K562 (cell line): Measurements from ENCODE around the gene CREB5. TPM values are rescaled to one million over a fixed set of nuclear protein-coding genes. Genes with fewer than 3 reads are reported as not detected.

Experiments
- ATAC-seq: fragments of 200-7000 bp; cut with Tn5 transposase; 3 replicates; pipeline ENCODE4 v1.9.1; 2020; ENCODE audit warnings: moderate library complexity
- BruUV-seq: library from RNA; stranded (reverse); fragments of 400-500 nt; replicated peaks from 2 replicates; lab custom pipeline; 2021; lab: Mats Ljungman, UMichigan
- CTCF ChIA-PET: fragments of 300-600 bp; formaldehyde crosslinking; extraction: SDS; loops from one replicate; lab custom pipeline; 2021; ENCODE audit warnings: low intra/inter-chr PET ratio; lab: Yijun Ruan, JAX
- POLR2A ChIA-PET: fragments of 300-600, 350-650 bp; sonication (Branson Sonifier 250); formaldehyde crosslinking; extraction: SDS; loops from one replicate; lab custom pipeline; 2021; ENCODE audit warnings: antibody characterized with exemption, inconsistent platforms; lab: Yijun Ruan, JAX
- DNase-seq, 4 experiments: peaks; one replicate each; pipeline versions ENCODE4 v3.0.0 to v3.0.0-alpha.2; 2011 to 2018; ENCODE audit warnings: low spot score in 3 of 4, mixed read lengths in 3 of 4; ENCODE audit errors: extremely low read depth in 1 of 4
- FAIRE-seq: peaks from 2 replicates; lab custom pipeline; 2011; peaks lifted over from hg19 to GRCh38; lab: Jason Lieb, UNC
- H2AFZ ChIP-seq: 2 replicates; pipeline ENCODE4 v1.6.0; 2011; ENCODE audit warnings: low read depth, low read length, control low read depth, inconsistent platforms
- H3K27ac ChIP-seq: fragments of 200-600 bp; 3 replicates; pipeline ENCODE4 v1.8.0; 2011; ENCODE audit warnings: low read depth, mild to moderate bottlenecking, control low read depth, inconsistent platforms, low read length, moderate library complexity, mixed read lengths; ENCODE audit errors: extremely low read depth
- H3K27me3 ChIP-seq, 2 experiments: fragments of 300-600 bp in 1 of 2; 2 replicates in 1 of 2; 3 replicates in 1 of 2; pipeline versions ENCODE4 v1.6.0 to v1.8.0; 2011; ENCODE audit warnings: inconsistent platforms in 2 of 2, low read length in 2 of 2, mild to moderate bottlenecking in 1 of 2, mixed read lengths in 1 of 2, moderate library complexity in 1 of 2; ENCODE audit not compliant: control insufficient read depth in 2 of 2, insufficient read depth in 2 of 2
- H3K36me3 ChIP-seq: fragments of 300-600 bp; 3 replicates; pipeline ENCODE4 v1.8.0; 2011; ENCODE audit warnings: mild to moderate bottlenecking, low read length, inconsistent platforms; ENCODE audit not compliant: control insufficient read depth, insufficient read depth
- H3K4me1 ChIP-seq, 2 experiments: fragments of 200-600 bp in 1 of 2; replicated peaks in 1 of 2; 2 replicates in 1 of 2; 3 replicates in 1 of 2; pipeline versions ENCODE4 v1.5.1 to v1.8.0; 2011; ENCODE audit warnings: inconsistent platforms in 2 of 2, low read length in 2 of 2, mild to moderate bottlenecking in 1 of 2, mixed read lengths in 1 of 2, moderate library complexity in 1 of 2; ENCODE audit not compliant: control insufficient read depth in 2 of 2, insufficient read depth in 2 of 2
- H3K4me2 ChIP-seq: 2 replicates; pipeline ENCODE4 v1.6.1; 2011; ENCODE audit warnings: low read length, control low read depth, inconsistent platforms, mixed read lengths; ENCODE audit not compliant: insufficient read depth
- H3K4me3 ChIP-seq: fragments of 200-600 bp; sonication (generic), shearing (Covaris generic); 2 replicates; pipeline ENCODE4 v1.5.1; 2016; ENCODE audit warnings: control low read depth, inconsistent platforms
- H3K79me2 ChIP-seq: fragments of 200-600 bp; 3 replicates; pipeline ENCODE4 v1.8.0; 2011; ENCODE audit warnings: low read length, inconsistent platforms; ENCODE audit not compliant: control insufficient read depth, insufficient read depth
- H3K9ac ChIP-seq, 2 experiments: 2 replicates each; pipeline versions ENCODE4 v1.6.0 to v1.6.1; 2011; ENCODE audit warnings: low read depth in 2 of 2, low read length in 2 of 2, control low read depth in 1 of 2, inconsistent platforms in 1 of 2, mild to moderate bottlenecking in 1 of 2, mixed read lengths in 1 of 2; ENCODE audit not compliant: insufficient read depth in 1 of 2
- H3K9me1 ChIP-seq: one replicate; pipeline ENCODE4 v1.6.0; 2011; ENCODE audit warnings: inconsistent platforms, mild to moderate bottlenecking, low read length, moderate library complexity; ENCODE audit not compliant: control insufficient read depth, insufficient read depth
- H3K9me3 ChIP-seq: replicated peaks from 2 replicates; pipeline ENCODE4 v1.5.1; 2011; ENCODE audit warnings: low read depth, low read length, inconsistent platforms; ENCODE audit not compliant: control insufficient read depth, insufficient read depth
- H4K20me1 ChIP-seq: replicated peaks from 2 replicates; pipeline ENCODE4 v1.6.1; 2011; ENCODE audit warnings: low read length, inconsistent platforms, mixed read lengths; ENCODE audit not compliant: control insufficient read depth, insufficient read depth
- CAMTA2 ChIP-seq: fragments of 250-450 bp; sonication (Bioruptor Pico); conservative IDR thresholded peaks from 2 replicates; pipeline ENCODE4 v1.5.1; 2022
- CREB1 ChIP-seq, 2 experiments: sonication (generic) in 1 of 2; formaldehyde crosslinking in 1 of 2; IDR thresholded peaks; 2 replicates each; pipeline versions ENCODE4 v1.6.1 to v1.8.0; 2012 to 2022; ENCODE audit warnings: inconsistent platforms in 1 of 2, mild to moderate bottlenecking in 1 of 2, missing genetic modification reagents in 1 of 2, moderate library complexity in 1 of 2
- EWSR1 ChIP-seq: fragments of 450-650 bp; IDR thresholded peaks from 2 replicates; pipeline ENCODE4 v1.6.1; 2018; ENCODE audit warnings: borderline replicate concordance, mild to moderate bottlenecking, low read depth, moderate library complexity; ENCODE audit not compliant: partially characterized antibody
- MAFG ChIP-seq: fragments of 450-650 bp; conservative IDR thresholded peaks from 2 replicates; pipeline ENCODE4 v1.6.1; 2016; ENCODE audit warnings: missing genetic modification characterization, missing compliant biosample characterization
- MECOM ChIP-seq: fragments of 250-450 bp; sonication (Bioruptor Pico); IDR thresholded peaks from 2 replicates; pipeline ENCODE4 v1.8.0; 2022; ENCODE audit warnings: inconsistent platforms
- NCOA6 ChIP-seq: fragments of 450-650 bp; IDR thresholded peaks from 2 replicates; pipeline ENCODE4 v1.6.1; 2017; ENCODE audit warnings: mild to moderate bottlenecking
- RUNX1 ChIP-seq: sonication (generic); IDR thresholded peaks from 2 replicates; pipeline ENCODE4 v1.6.1; 2016; ENCODE audit warnings: antibody characterized with exemption, low read depth
- SETDB1 ChIP-seq: IDR thresholded peaks from one replicate; pipeline ENCODE4 v1.6.1; 2012; ENCODE audit warnings: low read length, control low read depth, inconsistent platforms
- ZNF717 ChIP-seq: fragments of 250-450 bp; sonication (Bioruptor Pico); IDR thresholded peaks from 2 replicates; pipeline ENCODE4 v1.5.0; 2021
- WGBS: fragments of 100-300 bp; shearing (Covaris generic); methylation state at CpG from one replicate; pipeline ENCODE4 v1.1.6; 2016; ENCODE audit warnings: low coverage, mixed read lengths; ENCODE audit not compliant: insufficient coverage; ENCODE audit errors: missing lambda C conversion rate; 5-methylcytosine and 5-hydroxymethylcytosine counted together
- in situ Hi-C: fragments of 300-500 bp; cut with MboI; formaldehyde crosslinking; loops from 4 replicates; pipeline ENCODE4 v1.15.0; 2018; ENCODE audit warnings: inconsistent platforms, mixed read lengths
- intact Hi-C: fragments of 100-400 bp; cut with micrococcal nuclease; formaldehyde crosslinking; loops from 2 replicates; pipeline ENCODE4 v1.14.2; 2022
- polyA plus RNA-seq, 8 experiments: library from polyadenylated mRNA; depleted of rRNA in 4 of 8; stranded (reverse) in 5 of 8; unstranded in 3 of 8; fragments of >200 nt; fragmentation: Nextera tagmentation in 2 of 8; fragmentation: Illumina TruSeq in 1 of 8; extraction: Ambion mirVana in 2 of 8; extraction: Trizol in 1 of 8; gene quantifications; 2 replicates each; pipeline versions ENCODE4 v1.2.1 to v1.2.3, GENCODE V29; 2011 to 2014; ENCODE audit warnings: inconsistent platforms in 1 of 8, missing spikeins in 1 of 8
- total RNA-seq, 7 experiments: library from RNA; depleted of rRNA in 6 of 7; stranded (reverse); fragments of >200 nt in 6 of 7; fragmentation: Illumina TruSeq in 2 of 7; extraction: Trizol in 2 of 7; gene quantifications; 2 replicates each; pipeline versions ENCODE4 v1.2.1 to v1.2.3, GENCODE V29; 2011 to 2021; ENCODE audit warnings: low replicate concordance in 1 of 7
- TF ChIP-seq, protein P1 (sequence below): sonication (generic); formaldehyde crosslinking; IDR thresholded peaks from 2 replicates; pipeline ENCODE4 v1.8.1; 2023; ENCODE audit warnings: mild to moderate bottlenecking, missing genetic modification reagents, moderate library complexity
- TF ChIP-seq, protein P2 (sequence below), 2 experiments: fragments of 450-650 bp; formaldehyde crosslinking in 1 of 2; IDR thresholded peaks; 2 replicates each; pipeline versions ENCODE4 v1.4.0 to v1.6.1; 2014 to 2020; ENCODE audit warnings: mild to moderate bottlenecking in 2 of 2, borderline replicate concordance in 1 of 2, low read depth in 1 of 2
- TF ChIP-seq, protein P3 (sequence below): sonication (generic); formaldehyde crosslinking; IDR thresholded peaks from 2 replicates; pipeline ENCODE4 v1.4.0; 2020; ENCODE audit warnings: mild to moderate bottlenecking, missing genetic modification reagents

Gene CREB5
- total and polyA plus RNA-seq, 9 of the 15 experiments (the other 6 are each of a cell fraction or from before 2014, with no cell fraction given), result 0.33 to 6.4 (median 1.8) TPM

DNA sequence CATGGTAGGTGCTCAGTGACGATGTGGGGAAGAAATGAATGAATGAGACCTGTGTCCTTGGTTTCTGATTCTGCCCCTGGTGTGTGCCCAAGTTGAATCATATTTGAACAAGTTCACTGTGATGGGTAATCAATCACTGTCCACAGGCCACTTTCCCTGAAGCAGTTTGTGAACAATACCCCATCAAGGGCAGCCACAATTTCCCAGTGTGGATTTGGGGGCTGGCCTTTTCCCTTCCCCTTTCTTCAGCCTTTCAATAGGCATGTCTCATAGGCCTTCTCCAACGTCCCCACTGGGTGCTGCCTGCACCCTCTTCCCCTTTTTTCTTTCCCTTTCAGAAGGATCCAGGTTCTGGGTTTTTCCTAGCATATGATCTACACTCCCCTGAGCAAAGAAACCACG, 64.7 kb downstream of the CREB5 start:
- BruUV-seq, result no TSS peak
- CTCF ChIA-PET, result no interaction called here
- TF ChIP-seq, protein P1, sequence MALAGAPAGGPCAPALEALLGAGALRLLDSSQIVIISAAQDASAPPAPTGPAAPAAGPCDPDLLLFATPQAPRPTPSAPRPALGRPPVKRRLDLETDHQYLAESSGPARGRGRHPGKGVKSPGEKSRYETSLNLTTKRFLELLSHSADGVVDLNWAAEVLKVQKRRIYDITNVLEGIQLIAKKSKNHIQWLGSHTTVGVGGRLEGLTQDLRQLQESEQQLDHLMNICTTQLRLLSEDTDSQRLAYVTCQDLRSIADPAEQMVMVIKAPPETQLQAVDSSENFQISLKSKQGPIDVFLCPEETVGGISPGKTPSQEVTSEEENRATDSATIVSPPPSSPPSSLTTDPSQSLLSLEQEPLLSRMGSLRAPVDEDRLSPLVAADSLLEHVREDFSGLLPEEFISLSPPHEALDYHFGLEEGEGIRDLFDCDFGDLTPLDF (CRISPR knock-in tag), result no peak
- TF ChIP-seq, protein P2, sequence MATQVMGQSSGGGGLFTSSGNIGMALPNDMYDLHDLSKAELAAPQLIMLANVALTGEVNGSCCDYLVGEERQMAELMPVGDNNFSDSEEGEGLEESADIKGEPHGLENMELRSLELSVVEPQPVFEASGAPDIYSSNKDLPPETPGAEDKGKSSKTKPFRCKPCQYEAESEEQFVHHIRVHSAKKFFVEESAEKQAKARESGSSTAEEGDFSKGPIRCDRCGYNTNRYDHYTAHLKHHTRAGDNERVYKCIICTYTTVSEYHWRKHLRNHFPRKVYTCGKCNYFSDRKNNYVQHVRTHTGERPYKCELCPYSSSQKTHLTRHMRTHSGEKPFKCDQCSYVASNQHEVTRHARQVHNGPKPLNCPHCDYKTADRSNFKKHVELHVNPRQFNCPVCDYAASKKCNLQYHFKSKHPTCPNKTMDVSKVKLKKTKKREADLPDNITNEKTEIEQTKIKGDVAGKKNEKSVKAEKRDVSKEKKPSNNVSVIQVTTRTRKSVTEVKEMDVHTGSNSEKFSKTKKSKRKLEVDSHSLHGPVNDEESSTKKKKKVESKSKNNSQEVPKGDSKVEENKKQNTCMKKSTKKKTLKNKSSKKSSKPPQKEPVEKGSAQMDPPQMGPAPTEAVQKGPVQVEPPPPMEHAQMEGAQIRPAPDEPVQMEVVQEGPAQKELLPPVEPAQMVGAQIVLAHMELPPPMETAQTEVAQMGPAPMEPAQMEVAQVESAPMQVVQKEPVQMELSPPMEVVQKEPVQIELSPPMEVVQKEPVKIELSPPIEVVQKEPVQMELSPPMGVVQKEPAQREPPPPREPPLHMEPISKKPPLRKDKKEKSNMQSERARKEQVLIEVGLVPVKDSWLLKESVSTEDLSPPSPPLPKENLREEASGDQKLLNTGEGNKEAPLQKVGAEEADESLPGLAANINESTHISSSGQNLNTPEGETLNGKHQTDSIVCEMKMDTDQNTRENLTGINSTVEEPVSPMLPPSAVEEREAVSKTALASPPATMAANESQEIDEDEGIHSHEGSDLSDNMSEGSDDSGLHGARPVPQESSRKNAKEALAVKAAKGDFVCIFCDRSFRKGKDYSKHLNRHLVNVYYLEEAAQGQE (IDR thresholded peaks at IDR 0.05; ENCODE audit: borderline replicate concordance), result no peak
- TF ChIP-seq, protein P2 (CRISPR knock-in tag; IDR thresholded peaks at IDR 0.05; ENCODE audit: low read depth), result no peak
- TF ChIP-seq CAMTA2 (CRISPR knock-in tag) (no peak), EWSR1 (no peak), CREB1 (IDR thresholded peaks at IDR 0.05) (no peak), CREB1 (CRISPR knock-in tag; IDR thresholded peaks at IDR 0.05) (no peak), SETDB1 (no peak), MAFG (tag) (no peak), ZNF717 (CRISPR knock-in tag) (no peak), MECOM (CRISPR knock-in tag) (no peak), RUNX1 (no peak), NCOA6 (no peak)
- TF ChIP-seq, protein P3, sequence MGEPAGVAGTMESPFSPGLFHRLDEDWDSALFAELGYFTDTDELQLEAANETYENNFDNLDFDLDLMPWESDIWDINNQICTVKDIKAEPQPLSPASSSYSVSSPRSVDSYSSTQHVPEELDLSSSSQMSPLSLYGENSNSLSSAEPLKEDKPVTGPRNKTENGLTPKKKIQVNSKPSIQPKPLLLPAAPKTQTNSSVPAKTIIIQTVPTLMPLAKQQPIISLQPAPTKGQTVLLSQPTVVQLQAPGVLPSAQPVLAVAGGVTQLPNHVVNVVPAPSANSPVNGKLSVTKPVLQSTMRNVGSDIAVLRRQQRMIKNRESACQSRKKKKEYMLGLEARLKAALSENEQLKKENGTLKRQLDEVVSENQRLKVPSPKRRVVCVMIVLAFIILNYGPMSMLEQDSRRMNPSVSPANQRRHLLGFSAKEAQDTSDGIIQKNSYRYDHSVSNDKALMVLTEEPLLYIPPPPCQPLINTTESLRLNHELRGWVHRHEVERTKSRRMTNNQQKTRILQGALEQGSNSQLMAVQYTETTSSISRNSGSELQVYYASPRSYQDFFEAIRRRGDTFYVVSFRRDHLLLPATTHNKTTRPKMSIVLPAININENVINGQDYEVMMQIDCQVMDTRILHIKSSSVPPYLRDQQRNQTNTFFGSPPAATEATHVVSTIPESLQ, result no peak

More for the DNA sequence above, 64.7 kb downstream of the CREB5 start:
- DNase-seq, result no peak
- H3K4me1 ChIP-seq, result no peaks in the 10 kb centered on the region
- in situ Hi-C loops, result no loop called here
- H3K4me2 ChIP-seq, result no peak overlapping the region
- no peak overlapping the region for H2AFZ ChIP-seq
- intact Hi-C loops, result no loop called here
- no peak overlapping the region for H3K4me3 ChIP-seq
- no peak for FAIRE-seq
- H3K9me1 ChIP-seq, result no peaks in the 10 kb centered on the region
- H3K27me3 ChIP-seq, result peaks cover 0 to 2% of the 10 kb centered on the region in 2 experiments; a peak in 2 of 5 replicates
- no peak overlapping the region for H3K27ac ChIP-seq
- POLR2A ChIA-PET, result no interaction called here
- no peak for ATAC-seq
- 0% methylated on average over 2 of the region's 3 CpGs for WGBS
- no peaks in the 10 kb centered on the region for H4K20me1 ChIP-seq
- H3K79me2 ChIP-seq, result no peaks in the 10 kb centered on the region
- H3K36me3 ChIP-seq, result no peaks in the 10 kb centered on the region
- no peaks in the 10 kb centered on the region for H3K9me3 ChIP-seq
- no peak overlapping the region for H3K9ac ChIP-seq
